IMR-90 (cell line): ENCODE results near the gene PPM1H. TPM values are rescaled to one million over a fixed set of nuclear protein-coding genes. Genes with fewer than 3 reads are reported as not detected.

ENCODE experiments used
- ATAC-seq: fragments of 200-7000 bp; cut with Tn5 transposase; 2 replicates; pipeline ENCODE4 v1.9.1; 2020; ENCODE audit warnings: low read depth, mild to moderate bottlenecking, moderate library complexity
- BruUV-seq: library from RNA; stranded (reverse); fragments of 400-500 nt; replicated peaks from 2 replicates; lab custom pipeline; 2021; lab: Mats Ljungman, UMichigan
- CTCF ChIA-PET: fragments of 300-600 bp; formaldehyde crosslinking; extraction: SDS; loops from one replicate; lab custom pipeline; 2021; ENCODE audit warnings: antibody characterized with exemption; lab: Yijun Ruan, JAX
- POLR2A ChIA-PET: fragments of 300-600 bp; sonication (Branson Sonifier 250); formaldehyde crosslinking; loops from one replicate; lab custom pipeline; 2022; ENCODE audit warnings: antibody characterized with exemption; ENCODE audit not compliant: unreplicated experiment; lab: Charles Lee
- DNase-seq: peaks from one replicate; pipeline ENCODE4 v3.0.0; 2013
- H2AFZ ChIP-seq: replicated peaks from 2 replicates; pipeline ENCODE3; 2013; ENCODE audit warnings: low read length, mild to moderate bottlenecking; ENCODE audit not compliant: poor library complexity
- H2AK5ac ChIP-seq: 2 replicates; pipeline ENCODE4 v1.6.1; 2013; ENCODE audit warnings: low read depth, low read length, inconsistent platforms
- H2AK9ac ChIP-seq: replicated peaks from 2 replicates; pipeline ENCODE3; 2013; ENCODE audit warnings: mild to moderate bottlenecking, low read depth, low read length, moderate library complexity; ENCODE audit not compliant: poor library complexity
- H2BK120ac ChIP-seq: 2 replicates; pipeline ENCODE4 v1.6.1; 2013; ENCODE audit warnings: low read depth, low read length, inconsistent platforms
- H2BK15ac ChIP-seq: 3 replicates; pipeline ENCODE4 v1.6.1; 2013; ENCODE audit warnings: low read depth, low read length, inconsistent platforms
- H2BK20ac ChIP-seq: 2 replicates; pipeline ENCODE4 v1.6.1; 2013; ENCODE audit warnings: low read depth, mild to moderate bottlenecking, inconsistent platforms, low read length, moderate library complexity
- H2BK5ac ChIP-seq: 2 replicates; pipeline ENCODE4 v1.6.1; 2013; ENCODE audit warnings: mild to moderate bottlenecking, low read depth, low read length, inconsistent platforms; ENCODE audit not compliant: poor library complexity, severe bottlenecking
- H3K14ac ChIP-seq: replicated peaks from 2 replicates; pipeline ENCODE4 v1.6.1; 2013; ENCODE audit warnings: low read depth, low read length, inconsistent platforms
- H3K18ac ChIP-seq: 2 replicates; pipeline ENCODE4 v1.6.1; 2013; ENCODE audit warnings: low read depth, low read length, control low read depth
- H3K23ac ChIP-seq: 2 replicates; pipeline ENCODE4 v1.6.1; 2013; ENCODE audit warnings: low read depth, low read length, inconsistent platforms
- H3K27ac ChIP-seq: 2 replicates; pipeline ENCODE4 v1.5.1; 2013; ENCODE audit warnings: mild to moderate bottlenecking, control low read depth, low read length; ENCODE audit not compliant: insufficient read depth
- H3K27me3 ChIP-seq: 2 replicates; pipeline ENCODE4 v1.6.1; 2013; ENCODE audit warnings: low read length; ENCODE audit not compliant: control insufficient read depth, insufficient read depth
- H3K36me3 ChIP-seq: 2 replicates; pipeline ENCODE4 v1.6.1; 2013; ENCODE audit warnings: low read length, mixed read lengths; ENCODE audit not compliant: control insufficient read depth, insufficient read depth
- H3K4ac ChIP-seq: 2 replicates; pipeline ENCODE4 v1.6.1; 2013; ENCODE audit warnings: low read depth, low read length, inconsistent platforms
- H3K4me1 ChIP-seq: 2 replicates; pipeline ENCODE4 v1.6.1; 2013; ENCODE audit warnings: low read length, mixed read lengths; ENCODE audit not compliant: control insufficient read depth, insufficient read depth
- H3K4me2 ChIP-seq: 2 replicates; pipeline ENCODE4 v1.6.1; 2013; ENCODE audit warnings: low read depth, mild to moderate bottlenecking, control low read depth, low read length, moderate library complexity
- H3K4me3 ChIP-seq: 2 replicates; pipeline ENCODE4 v1.5.1; 2013; ENCODE audit warnings: low read depth, mild to moderate bottlenecking, control low read depth, low read length, moderate library complexity; ENCODE audit not compliant: insufficient read depth
- H3K56ac ChIP-seq: 2 replicates; pipeline ENCODE4 v1.6.1; 2013; ENCODE audit warnings: low read length, inconsistent platforms; ENCODE audit not compliant: insufficient read depth; ENCODE audit errors: extremely low read depth
- H3K79me1 ChIP-seq, 2 experiments: 2 replicates each; pipeline ENCODE4 v1.6.1; 2013; ENCODE audit warnings: low read length in 2 of 2, inconsistent platforms in 1 of 2, low read depth in 1 of 2
- H3K9ac ChIP-seq: 2 replicates; pipeline ENCODE4 v1.6.1; 2013; ENCODE audit warnings: low read depth, low read length, control low read depth
- H3K9me1 ChIP-seq: 2 replicates; pipeline ENCODE4 v1.6.1; 2013; ENCODE audit warnings: low read length, inconsistent platforms; ENCODE audit not compliant: insufficient read depth
- H3K9me3 ChIP-seq: 2 replicates; pipeline ENCODE4 v1.6.1; 2013; ENCODE audit warnings: low read length; ENCODE audit not compliant: control insufficient read depth, insufficient read depth
- H4K20me1 ChIP-seq: 2 replicates; pipeline ENCODE4 v1.6.1; 2013; ENCODE audit warnings: low read length, inconsistent platforms; ENCODE audit not compliant: insufficient read depth
- H4K5ac ChIP-seq: 2 replicates; pipeline ENCODE4 v1.6.1; 2013; ENCODE audit warnings: mild to moderate bottlenecking, low read depth, low read length, control low read depth
- H4K8ac ChIP-seq, 2 experiments: 2 replicates each; pipeline ENCODE4 v1.6.1; 2013; ENCODE audit warnings: low read depth in 2 of 2, low read length in 2 of 2, control low read depth in 1 of 2, inconsistent platforms in 1 of 2
- H4K91ac ChIP-seq: 2 replicates; pipeline ENCODE4 v1.6.1; 2013; ENCODE audit warnings: low read depth, low read length, inconsistent platforms; ENCODE audit not compliant: insufficient read depth
- CHD1 ChIP-seq: IDR thresholded peaks from 2 replicates; pipeline ENCODE4 v1.6.1; 2012; ENCODE audit warnings: low read depth, low read length, improper control_type of control experiment
- NFE2L2 ChIP-seq: fragments of 150-350 bp; IDR thresholded peaks from 2 replicates; pipeline ENCODE4 v1.6.1; 2016; ENCODE audit warnings: low read depth, mild to moderate bottlenecking, low read length
- RCOR1 ChIP-seq: IDR thresholded peaks from 2 replicates; pipeline ENCODE4 v1.6.1; 2012; ENCODE audit warnings: mild to moderate bottlenecking, low read length, improper control_type of control experiment; ENCODE audit not compliant: insufficient replicate concordance
- WGBS, 2 experiments: methylation state at CpG; one replicate each; pipeline versions ENCODE4 v1.1.5 to v1.1.7; 2013; ENCODE audit warnings: missing lambda C conversion rate in 2 of 2; ENCODE audit not compliant: insufficient read length in 1 of 2; ENCODE audit errors: extremely low coverage in 2 of 2; 5-methylcytosine and 5-hydroxymethylcytosine counted together
- dilution Hi-C: fragments of 300-500 bp; cut with HindIII; formaldehyde crosslinking; loops from one replicate; pipeline ENCODE4 v1.14.3; 2018; ENCODE audit warnings: low sequenced_read_pairs; ENCODE audit not compliant: unreplicated experiment
- in situ Hi-C: fragments of 300-500 bp; cut with MboI; formaldehyde crosslinking; loops from 3 replicates; pipeline ENCODE4 v1.14.3; 2019; ENCODE audit warnings: low sequenced_read_pairs, inconsistent platforms, mixed read lengths
- intact Hi-C: fragments of 100-400 bp; cut with micrococcal nuclease; formaldehyde crosslinking; loops from 2 replicates; pipeline ENCODE4 v1.10.0; 2022
- polyA plus RNA-seq, 3 experiments: library from polyadenylated mRNA; depleted of rRNA; stranded (reverse); fragments of >200 nt; gene quantifications; 2 replicates each; pipeline ENCODE4 v1.2.3, GENCODE V29; 2012; ENCODE audit warnings: low replicate concordance in 1 of 3
- total RNA-seq: library from RNA; depleted of rRNA; stranded (reverse); fragments of >200 nt; gene quantifications from 2 replicates; pipeline ENCODE4 v1.2.3, GENCODE V29; 2012

PPM1H gene
- total and polyA plus RNA-seq, 2 of the 4 experiments (the other 2 are of a cell fraction): 0.14 to 0.18 TPM

DNA sequence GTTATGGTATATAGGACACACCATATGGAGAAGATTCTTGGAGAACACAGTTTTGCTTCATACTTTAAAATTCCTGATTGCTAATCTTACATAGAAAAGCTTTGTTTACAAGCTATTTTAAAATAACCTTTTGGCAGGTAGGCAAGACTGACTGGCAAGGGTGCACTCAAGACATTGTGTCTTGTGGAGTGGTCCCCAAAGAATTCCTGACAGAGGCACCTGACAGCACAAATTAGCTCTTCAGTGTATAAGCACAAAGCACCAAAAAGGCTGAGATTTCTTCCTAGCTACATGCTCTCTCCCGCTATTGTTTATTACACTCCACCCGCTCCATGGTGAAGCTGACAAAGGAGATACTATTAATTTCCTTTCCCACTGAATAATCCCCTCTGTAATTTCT is 329.0 kb downstream of the PPM1H start:
- Histone ChIP-seq H3K14ac (peak overlapping the region; percentile 45; the same call in 1 of the 2 replicates), H4K20me1 (peaks cover 12% of the 10 kb centered on the region; the same call in 1 of the 2 replicates), H3K36me3 (no peaks in the 10 kb centered on the region), H2BK15ac (no peak overlapping the region), H3K9ac (no peak overlapping the region), H3K56ac (no peak overlapping the region), H3K4me2 (no peak overlapping the region), H3K18ac (no peak overlapping the region), H3K4me3 (no peak overlapping the region), H2BK20ac (no peak overlapping the region), H3K9me1 (no peaks in the 10 kb centered on the region), H3K79me1 (peaks cover 9 to 29% of the 10 kb centered on the region in 2 experiments; a peak in 3 of 4 replicates), H3K4ac (no peak overlapping the region), H2BK120ac (no peak overlapping the region), H2AK9ac (no peak overlapping the region), H3K4me1 (no peaks in the 10 kb centered on the region; the same call in 1 of the 2 replicates), H2AK5ac (no peak overlapping the region), H4K8ac (peak overlapping the region in 1 of 2 experiments; percentile 15; a peak in 1 of 4 replicates), H4K5ac (no peak overlapping the region), H2AFZ (no peak overlapping the region), H3K27me3 (no peaks in the 10 kb centered on the region), H3K9me3 (no peaks in the 10 kb centered on the region), H4K91ac (no peak overlapping the region), H3K23ac (peak overlapping the region; percentile 45; the same call in 1 of the 2 replicates), H3K27ac (no peak overlapping the region), H2BK5ac (no peak overlapping the region)
- no TSS peak for BruUV-seq
- intact Hi-C loops (loop anchor here (10.0 kb wide), 1 partner anchor 459 kb away; no protein-coding TSS in a partner anchor), in situ Hi-C loops (no loop called here), dilution Hi-C loops (no loop called here)
- CTCF ChIA-PET: interaction anchor here (1.3 kb wide), 2 partner anchors 9 to 207 kb away, joined by 3 to 4 read pairs; no protein-coding TSS in a partner anchor
- POLR2A ChIA-PET: no interaction called here
- ATAC-seq (no peak), DNase-seq (no peak)
- TF ChIP-seq NFE2L2 (no peak), CHD1 (no peak), RCOR1 (no peak)
- no CpG with 5 or more reads among the region's 2 CpGs for WGBS, 2 experiments
